Pulmonary artery endothelial cell (primary cell): Measurements from ENCODE around the gene C13orf46. TPM values are rescaled to one million over a fixed set of nuclear protein-coding genes. Genes with fewer than 3 reads are reported as not detected.
"Not testable (repeated sequence)": the region's sequence is repeated elsewhere in the genome, so short reads cannot be mapped to it uniquely, and the experiment has no call there.

Experiments
- DNase-seq: peaks from one replicate; pipeline ENCODE4 v3.0.0-alpha.2; 2011; ENCODE audit warnings: low read depth, low spot score
- total RNA-seq: library from RNA; depleted of rRNA; stranded (reverse); fragments of >200 nt; gene quantifications from 2 replicates; pipeline ENCODE4 v1.2.3, GENCODE V29; 2014

C13orf46 gene
- total RNA-seq, 1 donor from 2014 or later: 0.07 TPM

- DNase-seq: no peak
Measured at GRCh38 chr13:113926301-113926761, 47.5 kb downstream of the C13orf46 start.

GRCh38 chr13:113924184-113924901 lies 49.5 kb downstream of the C13orf46 start:
- no peak for DNase-seq

- no peak for DNase-seq
Measured at GRCh38 chr13:113923376-113924063, 50.4 kb downstream of the C13orf46 start.

GRCh38 chr13:113922412-113923118 lies 51.3 kb downstream of the C13orf46 start:
- DNase-seq: no peak

GRCh38 chr13:113921763-113922162 lies 52.1 kb downstream of the C13orf46 start:
- DNase-seq: no peak

- no peak for DNase-seq
Measured at GRCh38 chr13:113920606-113921286, 53.1 kb downstream of the C13orf46 start.

- no peak for DNase-seq
Measured at GRCh38 chr13:113919761-113920559, 53.9 kb downstream of the C13orf46 start.

GRCh38 chr13:113918981-113919701 lies 54.7 kb downstream of the C13orf46 start:
- DNase-seq: no peak

- DNase-seq: no peak
Measured at GRCh38 chr13:113918580-113918979, 55.3 kb downstream of the C13orf46 start.

GRCh38 chr13:113917594-113918371 lies 56.1 kb downstream of the C13orf46 start:
- no peak for DNase-seq

GRCh38 chr13:113917096-113917495 lies 56.8 kb downstream of the C13orf46 start:
- DNase-seq: no peak

GRCh38 chr13:113916330-113916815 lies 57.5 kb downstream of the C13orf46 start:
- no peak for DNase-seq

- DNase-seq: no peak
Measured at GRCh38 chr13:113915786-113916329, 58.0 kb downstream of the C13orf46 start.

- no peak for DNase-seq
Measured at GRCh38 chr13:113915012-113915763, 58.7 kb downstream of the C13orf46 start.

- DNase-seq: no peak
Measured at GRCh38 chr13:113914333-113915011, 59.4 kb downstream of the C13orf46 start.

GRCh38 chr13:113913838-113914237 lies 60.0 kb downstream of the C13orf46 start:
- DNase-seq: not testable (repeated sequence)

- not testable (repeated sequence) for DNase-seq
Measured at GRCh38 chr13:113913408-113913807, 60.5 kb downstream of the C13orf46 start.
